Prostate gland (tissue), 2 donors: ENCODE measurements around the gene SKAP2.

Source experiments
- POLR2A ChIP-seq: fragments of 450-650 bp; IDR thresholded peaks from one replicate; pipeline ENCODE4 v1.6.1; 2016; ENCODE audit warnings: antibody characterized with exemption, mild to moderate bottlenecking
- TF ChIP-seq, protein P1 (sequence below), 4 experiments: fragments of 200-600 bp in 2 of 4; fragments of 450-650 bp in 2 of 4; sonication (generic) in 2 of 4; IDR thresholded peaks; 1 replicate in 3 of 4; 2 replicates in 1 of 4; pipeline ENCODE4 v1.5.1; 2016 to 2019; ENCODE audit warnings: antibody characterized with exemption in 4 of 4, mild to moderate bottlenecking in 2 of 4, moderate library complexity in 2 of 4

- no peak for TF ChIP-seq POLR2A
- TF ChIP-seq, protein P1, sequence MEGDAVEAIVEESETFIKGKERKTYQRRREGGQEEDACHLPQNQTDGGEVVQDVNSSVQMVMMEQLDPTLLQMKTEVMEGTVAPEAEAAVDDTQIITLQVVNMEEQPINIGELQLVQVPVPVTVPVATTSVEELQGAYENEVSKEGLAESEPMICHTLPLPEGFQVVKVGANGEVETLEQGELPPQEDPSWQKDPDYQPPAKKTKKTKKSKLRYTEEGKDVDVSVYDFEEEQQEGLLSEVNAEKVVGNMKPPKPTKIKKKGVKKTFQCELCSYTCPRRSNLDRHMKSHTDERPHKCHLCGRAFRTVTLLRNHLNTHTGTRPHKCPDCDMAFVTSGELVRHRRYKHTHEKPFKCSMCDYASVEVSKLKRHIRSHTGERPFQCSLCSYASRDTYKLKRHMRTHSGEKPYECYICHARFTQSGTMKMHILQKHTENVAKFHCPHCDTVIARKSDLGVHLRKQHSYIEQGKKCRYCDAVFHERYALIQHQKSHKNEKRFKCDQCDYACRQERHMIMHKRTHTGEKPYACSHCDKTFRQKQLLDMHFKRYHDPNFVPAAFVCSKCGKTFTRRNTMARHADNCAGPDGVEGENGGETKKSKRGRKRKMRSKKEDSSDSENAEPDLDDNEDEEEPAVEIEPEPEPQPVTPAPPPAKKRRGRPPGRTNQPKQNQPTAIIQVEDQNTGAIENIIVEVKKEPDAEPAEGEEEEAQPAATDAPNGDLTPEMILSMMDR (IDR thresholded peaks at IDR 0.05), result no peak
Observed at GRCh38 chr7:26842897-26843296, 21.5 kb downstream of the SKAP2 start.
